ENCODE data around the gene SOS1.

Gene SOS1

DNA sequence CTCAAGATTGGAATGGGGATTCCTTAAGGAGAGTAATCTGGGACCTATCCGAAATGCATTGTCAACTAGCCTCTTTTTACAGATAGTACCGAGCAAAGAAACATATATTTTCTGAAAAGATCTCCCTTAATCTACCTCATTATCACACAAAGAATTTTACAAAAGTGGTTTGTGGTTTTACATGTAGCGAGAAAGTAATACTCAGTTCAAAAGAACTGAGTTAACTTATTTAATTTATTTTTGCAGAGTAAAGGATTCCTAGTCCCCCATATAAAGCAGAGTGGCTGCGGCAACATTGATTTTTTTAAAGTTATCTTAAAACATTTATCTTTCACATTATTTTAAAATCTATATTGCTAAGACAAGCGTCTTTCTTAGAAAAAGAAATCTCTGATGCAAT lies 15.9 kb upstream of the SOS1 start:
- H3K9me3 ChIP-seq: no peaks in the 10 kb centered on the region
- TF ChIP-seq, protein P1, sequence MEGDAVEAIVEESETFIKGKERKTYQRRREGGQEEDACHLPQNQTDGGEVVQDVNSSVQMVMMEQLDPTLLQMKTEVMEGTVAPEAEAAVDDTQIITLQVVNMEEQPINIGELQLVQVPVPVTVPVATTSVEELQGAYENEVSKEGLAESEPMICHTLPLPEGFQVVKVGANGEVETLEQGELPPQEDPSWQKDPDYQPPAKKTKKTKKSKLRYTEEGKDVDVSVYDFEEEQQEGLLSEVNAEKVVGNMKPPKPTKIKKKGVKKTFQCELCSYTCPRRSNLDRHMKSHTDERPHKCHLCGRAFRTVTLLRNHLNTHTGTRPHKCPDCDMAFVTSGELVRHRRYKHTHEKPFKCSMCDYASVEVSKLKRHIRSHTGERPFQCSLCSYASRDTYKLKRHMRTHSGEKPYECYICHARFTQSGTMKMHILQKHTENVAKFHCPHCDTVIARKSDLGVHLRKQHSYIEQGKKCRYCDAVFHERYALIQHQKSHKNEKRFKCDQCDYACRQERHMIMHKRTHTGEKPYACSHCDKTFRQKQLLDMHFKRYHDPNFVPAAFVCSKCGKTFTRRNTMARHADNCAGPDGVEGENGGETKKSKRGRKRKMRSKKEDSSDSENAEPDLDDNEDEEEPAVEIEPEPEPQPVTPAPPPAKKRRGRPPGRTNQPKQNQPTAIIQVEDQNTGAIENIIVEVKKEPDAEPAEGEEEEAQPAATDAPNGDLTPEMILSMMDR (IDR thresholded peaks at IDR 0.05; ENCODE audit: low read depth, low read length): no peak
- H3K36me3 ChIP-seq: no peaks in the 10 kb centered on the region
- H3K4me3 ChIP-seq (ENCODE audit: low read depth, low read length): no peak overlapping the region
- no peaks in the 10 kb centered on the region for H3K27me3 ChIP-seq
- no peak for DNase-seq
- peaks cover 9% of the 10 kb centered on the region for H3K4me1 ChIP-seq

DNA sequence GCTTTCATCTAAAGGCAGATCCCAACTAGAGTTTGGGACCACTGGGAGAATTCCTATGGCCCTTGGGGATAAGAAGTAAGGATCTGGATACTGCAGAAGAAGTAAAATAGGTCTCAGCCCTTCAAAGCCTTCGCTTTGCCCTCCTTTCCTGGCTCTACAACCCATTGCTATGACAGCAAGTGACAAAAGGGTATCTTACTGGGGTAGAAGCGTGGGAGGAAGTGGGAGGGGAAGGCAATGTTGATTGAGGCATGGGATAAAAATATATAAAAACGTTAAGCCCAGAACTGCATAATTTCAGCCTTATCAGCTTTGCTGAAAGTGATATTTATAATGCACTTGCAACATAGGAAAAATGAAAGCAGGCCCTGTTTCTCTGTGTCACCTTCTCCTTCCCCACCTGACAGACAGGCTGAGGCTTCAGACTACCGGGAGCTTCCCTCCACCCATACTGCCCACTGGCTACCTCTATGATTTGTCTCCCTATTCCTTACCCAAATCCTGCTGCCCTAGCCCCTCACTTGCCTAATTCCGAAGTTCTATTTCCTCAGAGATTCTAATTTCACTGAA lies 14.9 kb upstream of the SOS1 start:
- Histone ChIP-seq H3K27me3 (no peaks in the 10 kb centered on the region), H3K9me3 (no peaks in the 10 kb centered on the region), H3K4me1 (peaks cover 6% of the 10 kb centered on the region; the same call in 1 of the 2 replicates), H3K4me3 (ENCODE audit: low read depth, low read length) (no peak overlapping the region), H3K36me3 (no peaks in the 10 kb centered on the region)
- TF ChIP-seq, protein P1 (IDR thresholded peaks at IDR 0.05; ENCODE audit: low read depth, low read length): no peak
- DNase-seq: no peak

DNA sequence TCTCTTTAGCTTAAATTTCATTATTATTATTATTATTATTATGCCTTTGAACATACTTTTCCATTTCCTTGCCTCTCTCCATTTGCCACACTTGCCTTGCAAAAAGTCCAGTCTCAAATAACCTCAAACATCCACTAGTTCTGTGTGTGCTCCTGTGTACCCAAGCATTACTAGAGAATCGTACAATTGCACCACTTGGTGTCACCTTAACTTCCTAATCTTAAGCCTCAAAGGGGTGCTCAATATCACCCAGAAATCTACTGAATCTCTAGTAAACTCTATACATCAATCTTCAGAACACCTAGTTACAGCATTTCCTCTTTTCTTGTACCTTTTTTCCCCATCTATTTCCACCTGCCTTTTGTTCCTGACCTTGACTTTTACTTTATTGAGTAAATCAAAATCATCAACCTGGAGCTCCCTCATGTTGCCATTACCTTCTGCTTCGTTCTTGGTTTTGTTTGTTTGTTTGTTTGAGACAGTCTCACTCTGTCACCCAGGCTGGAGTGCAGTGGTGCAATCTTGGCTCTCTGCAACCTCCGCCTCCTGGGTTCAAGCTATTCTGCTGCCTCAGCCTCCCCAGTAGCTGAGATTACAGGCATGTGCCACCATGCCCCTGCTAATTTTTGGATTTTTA lies 12.5 kb upstream of the SOS1 start:
- Histone ChIP-seq H3K27me3 (no peaks in the 10 kb centered on the region), H3K4me1 (no peaks in the 10 kb centered on the region), H3K36me3 (no peaks in the 10 kb centered on the region), H3K9me3 (no peaks in the 10 kb centered on the region), H3K4me3 (ENCODE audit: low read depth, low read length) (no peak overlapping the region)
- no peak for DNase-seq
- TF ChIP-seq, protein P1 (IDR thresholded peaks at IDR 0.05; ENCODE audit: low read depth, low read length): no peak

DNA sequence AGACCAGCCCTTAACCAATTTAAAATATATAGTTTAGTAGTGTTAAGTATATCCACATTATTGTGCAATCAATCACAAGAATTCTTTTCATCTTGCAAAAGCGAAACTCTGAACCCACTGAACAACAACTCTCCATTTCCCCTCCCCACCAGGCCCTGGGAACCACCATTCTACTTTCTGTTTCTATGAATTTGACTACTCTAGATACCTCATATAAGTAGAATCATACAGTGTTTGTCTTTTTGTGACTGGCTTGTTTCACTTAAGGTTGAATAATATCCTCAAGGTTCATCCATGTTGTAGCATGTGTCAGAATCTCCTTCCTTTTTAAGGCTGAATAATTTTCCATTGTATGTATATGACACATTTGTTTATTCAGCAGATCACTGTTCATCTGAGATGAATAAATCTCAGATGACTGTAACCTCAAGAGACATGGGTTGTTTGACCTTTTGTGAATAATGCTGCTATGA lies 8.1 kb upstream of the SOS1 start:
- H3K27me3 ChIP-seq: no peaks in the 10 kb centered on the region
- no peak for DNase-seq
- no peaks in the 10 kb centered on the region for H3K4me1 ChIP-seq
- H3K36me3 ChIP-seq: no peaks in the 10 kb centered on the region
- no peak overlapping the region for H3K4me3 ChIP-seq (ENCODE audit: low read depth, low read length)
- H3K9me3 ChIP-seq: no peaks in the 10 kb centered on the region
- TF ChIP-seq, protein P1 (IDR thresholded peaks at IDR 0.05; ENCODE audit: low read depth, low read length): no peak

DNA sequence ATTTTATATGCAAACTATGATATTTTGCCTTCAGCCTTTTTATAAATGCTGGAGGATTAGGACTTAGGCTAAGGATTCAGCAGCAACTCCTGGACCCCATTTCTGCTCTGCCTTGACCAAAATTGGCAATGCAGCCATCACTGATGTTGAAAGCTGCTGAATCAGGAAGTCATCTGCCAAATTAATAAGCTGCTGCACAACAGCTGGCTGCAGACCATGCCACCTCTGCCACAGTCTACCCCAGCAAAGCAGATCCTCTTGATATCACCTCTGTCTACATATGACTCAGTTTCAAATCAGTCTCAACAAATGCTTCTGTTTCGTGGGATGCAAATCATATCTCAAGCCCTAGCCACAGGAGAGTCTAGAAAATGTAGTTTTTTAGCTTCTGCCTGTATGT lies 7.1 kb upstream of the SOS1 start:
- Histone ChIP-seq H3K27me3 (no peaks in the 10 kb centered on the region), H3K9me3 (no peaks in the 10 kb centered on the region), H3K36me3 (no peaks in the 10 kb centered on the region), H3K4me3 (ENCODE audit: low read depth, low read length) (no peak overlapping the region), H3K4me1 (no peaks in the 10 kb centered on the region; the same call in 1 of the 2 replicates)
- peak; percentile 54 for DNase-seq
- TF ChIP-seq, protein P1 (IDR thresholded peaks at IDR 0.05; ENCODE audit: low read depth, low read length): no peak

DNA sequence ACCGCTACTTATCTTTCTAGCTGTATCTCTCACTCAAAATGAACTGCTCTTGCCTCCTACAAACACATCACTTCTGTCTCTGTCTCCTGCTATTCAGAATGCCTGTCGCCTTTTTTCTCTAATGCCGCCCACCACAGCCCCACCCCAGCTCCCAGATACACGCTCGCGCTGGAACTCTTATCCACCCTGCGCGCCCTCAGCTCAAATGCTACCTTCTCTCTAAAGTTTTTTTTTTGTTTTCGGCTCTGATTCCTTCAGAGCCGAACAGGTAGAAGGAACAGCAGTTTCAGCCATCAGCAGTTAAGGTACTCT lies 3.9 kb upstream of the SOS1 start:
- TF ChIP-seq, protein P1 (IDR thresholded peaks at IDR 0.05; ENCODE audit: low read depth, low read length): no peak
- peak overlapping the region; percentile 88 for H3K4me3 ChIP-seq (ENCODE audit: low read depth, low read length)
- no peaks in the 10 kb centered on the region for H3K36me3 ChIP-seq
- no peak for DNase-seq
- no peaks in the 10 kb centered on the region for H3K27me3 ChIP-seq
- H3K9me3 ChIP-seq: no peaks in the 10 kb centered on the region
- H3K4me1 ChIP-seq: peaks cover 3% of the 10 kb centered on the region

Measured in BE2C (cell line).